Pulmonary artery endothelial cell (primary cell): ENCODE results near the gene SAE1. TPM values are rescaled to one million over a fixed set of nuclear protein-coding genes. Genes with fewer than 3 reads are reported as not detected.
A peak's percentile ranks its signal among the peaks of the same experiment; 100 is the strongest.
"Not testable (repeated sequence)": the region's sequence is repeated elsewhere in the genome, so short reads cannot be mapped to it uniquely, and the experiment has no call there.

ENCODE experiments used
- DNase-seq: peaks from one replicate; pipeline ENCODE4 v3.0.0-alpha.2; 2011; ENCODE audit warnings: low read depth, low spot score
- total RNA-seq: library from RNA; depleted of rRNA; stranded (reverse); fragments of >200 nt; gene quantifications from 2 replicates; pipeline ENCODE4 v1.2.3, GENCODE V29; 2014

Gene SAE1
- total RNA-seq, 1 donor from 2014 or later: 210 TPM

- DNase-seq: no peak
Measured at GRCh38 chr19:47130120-47130588, 481 bp upstream of the SAE1 start.

DNA sequence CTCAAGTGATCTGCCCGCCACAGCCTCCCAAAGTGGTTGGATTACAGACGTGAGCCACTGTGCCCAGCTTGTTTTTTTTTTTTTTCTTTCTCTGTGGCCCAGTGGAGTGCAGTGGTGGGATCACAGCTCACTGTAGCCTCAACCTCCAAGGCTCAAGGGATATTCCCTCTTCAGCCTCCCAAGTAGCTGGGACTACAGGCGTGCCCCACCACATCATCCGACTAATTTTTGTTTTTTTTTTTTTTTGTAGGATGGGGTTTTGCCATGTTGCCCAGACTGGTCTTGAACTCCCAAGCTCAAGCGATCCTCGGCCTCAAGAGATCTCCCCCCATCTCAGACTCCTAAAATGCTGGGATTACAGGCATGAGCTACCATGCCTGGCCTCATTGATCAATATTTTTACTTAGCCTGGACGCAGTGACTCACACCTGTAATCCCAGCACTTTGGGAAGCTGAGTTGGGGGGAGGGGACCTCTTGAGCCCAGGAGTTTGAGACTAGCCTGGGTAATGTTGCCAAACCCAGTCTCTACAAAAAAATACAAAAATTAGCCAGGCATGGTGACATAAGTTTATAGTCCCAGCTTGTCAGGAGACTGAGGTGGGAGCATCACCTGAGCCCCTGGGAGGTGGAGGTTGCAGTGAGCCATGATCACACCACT, 1.7 kb downstream of the SAE1 start:
- DNase-seq: no peak

DNA sequence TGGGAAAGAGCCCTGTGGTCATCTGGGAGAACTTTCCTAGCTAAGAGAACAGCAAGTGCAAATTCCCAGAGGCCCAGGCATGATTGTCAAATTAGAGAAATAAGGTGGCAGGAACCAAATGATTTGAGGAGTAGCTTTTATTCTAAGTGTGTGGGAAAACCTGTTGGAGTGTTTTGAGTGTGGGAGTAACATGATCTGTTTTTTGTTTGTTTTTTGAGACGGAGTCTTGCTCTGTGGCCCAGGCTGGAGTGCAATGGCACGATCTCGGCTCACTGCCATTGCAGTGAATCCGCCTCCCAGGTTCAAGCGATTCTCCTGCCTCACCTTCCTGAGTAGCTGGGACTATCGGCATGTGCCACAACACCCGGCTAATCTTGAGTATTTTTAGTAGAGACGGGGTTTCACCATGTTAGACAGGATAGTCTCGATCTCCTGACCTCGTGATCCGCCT, 2.4 kb downstream of the SAE1 start:
- no peak for DNase-seq

- DNase-seq: no peak
Measured at GRCh38 chr19:47134545-47134944, 3.9 kb downstream of the SAE1 start.

GRCh38 chr19:47135156-47135555, 4.5 kb downstream of the SAE1 start:
- DNase-seq: no peak

- not testable (repeated sequence) for DNase-seq
Measured at GRCh38 chr19:47141252-47141651, 10.6 kb downstream of the SAE1 start.

- DNase-seq: no peak
Measured at GRCh38 chr19:47141695-47142094, 11.1 kb downstream of the SAE1 start.

DNA sequence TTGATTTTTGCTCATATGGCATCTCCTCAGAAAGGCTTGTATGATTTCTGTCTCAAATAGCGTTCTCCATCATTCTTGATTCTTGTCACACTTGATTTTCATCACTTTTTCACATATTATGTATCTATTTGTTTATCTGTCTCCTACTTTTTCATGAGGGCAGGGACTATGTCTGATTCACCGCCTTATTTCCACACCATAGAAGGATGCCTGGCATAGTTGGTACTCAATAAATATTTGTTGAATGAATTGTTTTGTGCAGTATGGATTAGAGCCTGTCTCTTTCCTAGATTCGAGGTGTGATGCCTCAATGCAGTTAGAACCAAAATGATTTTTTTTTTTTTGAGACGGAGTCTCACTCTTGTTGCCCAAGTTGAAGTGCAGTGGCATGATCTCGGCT, 12.1 kb downstream of the SAE1 start:
- no peak for DNase-seq

- DNase-seq: no peak
Measured at GRCh38 chr19:47143322-47144073, 12.9 kb downstream of the SAE1 start.

DNA sequence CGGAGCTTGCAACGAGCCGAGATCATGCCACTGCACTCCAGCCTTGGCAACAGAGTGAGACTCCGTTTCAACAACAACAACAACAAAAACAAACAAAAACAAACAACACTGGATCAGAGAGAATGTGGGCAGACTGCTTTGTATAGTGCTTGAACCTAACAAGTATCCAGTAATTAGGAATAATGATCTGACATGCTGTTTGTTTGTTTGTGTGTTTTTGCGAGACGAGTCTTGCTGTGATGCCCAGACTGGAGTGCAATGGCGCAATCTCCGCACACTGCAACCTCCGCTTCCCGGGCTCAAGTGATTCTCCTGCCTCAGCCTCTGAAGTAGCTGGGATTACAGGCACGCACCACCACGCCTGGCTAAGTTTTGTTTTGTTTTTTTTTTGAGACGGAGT, 14.0 kb downstream of the SAE1 start:
- DNase-seq: no peak

- DNase-seq: no peak
Measured at GRCh38 chr19:47145639-47146486, 15.2 kb downstream of the SAE1 start.

DNA sequence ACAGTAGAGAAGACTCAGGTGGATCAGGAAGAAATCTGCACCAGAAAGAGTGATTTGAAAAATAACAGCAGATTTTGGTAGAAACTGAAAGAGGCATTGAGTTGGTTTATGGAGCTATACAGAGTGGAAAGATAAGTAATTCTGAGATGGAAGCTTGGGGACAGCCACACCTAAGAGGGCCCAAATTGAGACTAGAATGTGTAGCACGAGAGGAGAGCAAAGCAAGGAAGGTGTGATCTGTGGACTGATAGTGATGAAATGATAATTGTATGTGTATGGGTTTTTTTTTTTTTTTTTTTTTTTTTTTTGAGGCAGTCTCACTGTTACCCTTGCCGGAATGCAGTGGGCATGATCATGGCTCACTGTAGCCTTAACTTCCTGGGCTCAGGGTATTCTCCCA, 16.3 kb downstream of the SAE1 start:
- DNase-seq: no peak

- DNase-seq: no peak
Measured at GRCh38 chr19:47151627-47152026, 21.0 kb downstream of the SAE1 start.

- DNase-seq: no peak
Measured at GRCh38 chr19:47152205-47152604, 21.6 kb downstream of the SAE1 start.

GRCh38 chr19:47152632-47153031, 22.0 kb downstream of the SAE1 start:
- no peak for DNase-seq

- no peak for DNase-seq
Measured at GRCh38 chr19:47153266-47153665, 22.6 kb downstream of the SAE1 start.

DNA sequence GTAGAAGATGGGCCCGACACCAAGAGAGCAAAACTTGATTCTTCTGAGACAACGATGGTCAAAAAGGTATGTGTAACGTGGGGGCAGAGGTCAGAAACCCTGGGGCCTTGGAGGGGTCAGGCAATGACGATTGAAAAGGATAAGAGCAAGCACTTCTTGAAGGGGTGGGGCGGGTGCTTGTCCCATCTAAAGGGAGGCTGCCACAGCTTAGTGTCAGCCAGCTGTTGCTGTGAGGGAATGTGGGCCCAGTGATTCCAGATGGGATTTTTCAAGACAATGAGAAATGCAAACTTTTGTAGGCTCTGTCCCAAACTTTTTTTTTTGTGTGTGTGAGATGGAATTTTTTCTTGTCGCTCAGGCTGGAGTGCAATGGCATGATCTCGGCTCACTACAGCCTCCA, 24.5 kb downstream of the SAE1 start:
- DNase-seq: no peak

DNA sequence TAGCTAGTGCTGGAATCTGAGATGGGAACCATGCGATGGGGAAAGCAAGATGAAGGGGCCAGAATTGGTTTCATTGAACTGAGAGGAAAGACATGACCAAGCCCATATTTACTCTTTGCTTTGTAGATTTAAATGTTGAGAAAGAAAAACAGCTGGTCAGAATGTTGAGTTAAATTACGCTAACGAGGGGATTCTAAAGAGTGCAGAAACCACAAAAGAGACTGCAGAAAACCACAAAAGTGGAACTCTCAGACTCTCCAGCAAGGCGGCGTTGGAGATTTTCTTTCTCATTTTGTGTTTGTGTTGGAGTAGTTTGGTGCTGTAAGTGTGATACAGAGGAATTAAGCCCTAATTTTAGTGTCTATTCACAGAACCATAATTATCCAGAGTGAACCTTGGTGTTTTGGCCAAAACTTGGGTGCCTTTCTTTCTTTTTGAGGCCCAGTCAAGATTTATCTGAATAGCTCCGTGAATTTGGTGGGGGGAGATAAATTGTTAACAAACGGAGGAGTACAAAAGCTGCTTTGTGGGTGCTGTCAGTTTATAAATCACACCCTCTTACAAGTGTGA, 26.3 kb downstream of the SAE1 start:
- no peak for DNase-seq

- DNase-seq: peak; percentile 77
Measured at GRCh38 chr19:47157431-47158321, 27.0 kb downstream of the SAE1 start.

- DNase-seq: peak; percentile 50
Measured at GRCh38 chr19:47158367-47158791, 27.7 kb downstream of the SAE1 start.
